Panc1 (cell line): ENCODE results near the gene CAPZA1. TPM values are rescaled to one million over a fixed set of nuclear protein-coding genes. Genes with fewer than 3 reads are reported as not detected.
A peak's percentile ranks its signal among the peaks of the same experiment; 100 is the strongest.

Experiments used
- ATAC-seq: fragments of 200-7000 bp; cut with Tn5 transposase; 2 replicates; pipeline ENCODE4 v1.9.1; 2020; ENCODE audit warnings: mild to moderate bottlenecking, moderate library complexity
- BruUV-seq: library from RNA; stranded (reverse); fragments of 400-500 nt; replicated peaks from 2 replicates; lab custom pipeline; 2021; lab: Mats Ljungman, UMichigan
- CTCF ChIA-PET: fragments of 300-600 bp; sonication (Branson Sonifier 250); formaldehyde crosslinking; loops from one replicate; lab custom pipeline; 2022; ENCODE audit warnings: antibody characterized with exemption; lab: Charles Lee
- POLR2A ChIA-PET: fragments of 300-600 bp; sonication (Branson Sonifier 250); formaldehyde crosslinking; loops from one replicate; lab custom pipeline; 2022; ENCODE audit warnings: antibody characterized with exemption; lab: Charles Lee
- DNase-seq: peaks from one replicate; pipeline ENCODE4 v3.0.0-alpha.2; 2010; ENCODE audit warnings: low read depth, low spot score
- H3K27ac ChIP-seq: 2 replicates; pipeline ENCODE4 v1.5.1; 2011; ENCODE audit warnings: mild to moderate bottlenecking, low read length, inconsistent platforms
- H3K27me3 ChIP-seq: fragments of 200-500 bp; sonication (Bioruptor generic); 2 replicates; pipeline ENCODE4 v1.6.0; 2014; ENCODE audit warnings: low read length, inconsistent platforms; ENCODE audit not compliant: control insufficient read depth, insufficient read depth
- H3K36me3 ChIP-seq: fragments of 200-500 bp; sonication (Bioruptor generic); 2 replicates; pipeline ENCODE4 v1.5.1; 2014; ENCODE audit warnings: inconsistent platforms, mild to moderate bottlenecking, low read length, moderate library complexity; ENCODE audit not compliant: control insufficient read depth, insufficient read depth
- H3K4me1 ChIP-seq: 2 replicates; pipeline ENCODE4 v1.5.1; 2011; ENCODE audit warnings: inconsistent platforms, mild to moderate bottlenecking, low read length, moderate library complexity; ENCODE audit not compliant: control insufficient read depth, insufficient read depth
- H3K4me3 ChIP-seq, 2 experiments: 2 replicates each; pipeline ENCODE4 v1.5.1; 2011 to 2012; ENCODE audit warnings: low read depth in 2 of 2, low read length in 2 of 2, mild to moderate bottlenecking in 2 of 2, inconsistent platforms in 1 of 2, moderate library complexity in 1 of 2
- H3K9me3 ChIP-seq: fragments of 200-500 bp; sonication (Bioruptor generic); 2 replicates; pipeline ENCODE4 v1.5.1; 2014; ENCODE audit warnings: low read depth, mild to moderate bottlenecking, inconsistent platforms, low read length, moderate library complexity; ENCODE audit not compliant: control insufficient read depth, insufficient read depth
- CTCF ChIP-seq: fragments of 450-650 bp; IDR thresholded peaks from 2 replicates; pipeline ENCODE4 v1.5.1; 2017; ENCODE audit warnings: mild to moderate bottlenecking
- POLR2AphosphoS5 ChIP-seq: IDR thresholded peaks from 2 replicates; pipeline ENCODE4 v1.6.1; 2012; ENCODE audit warnings: mild to moderate bottlenecking, low read depth, low read length, moderate library complexity
- REST ChIP-seq, 2 experiments: IDR thresholded peaks; 2 replicates each; pipeline ENCODE4 v1.6.1; 2011 to 2012; ENCODE audit warnings: low read depth in 2 of 2, control low read depth in 1 of 2, low read length in 1 of 2, mild to moderate bottlenecking in 1 of 2, moderate library complexity in 1 of 2; ENCODE audit not compliant: insufficient read depth in 1 of 2
- SIN3A ChIP-seq: IDR thresholded peaks from 2 replicates; pipeline ENCODE4 v1.6.1; 2012; ENCODE audit warnings: low read depth, mild to moderate bottlenecking, low read length, moderate library complexity, borderline replicate concordance; ENCODE audit not compliant: insufficient read depth
- TCF7L2 ChIP-seq: IDR thresholded peaks from 2 replicates; pipeline ENCODE4 v1.6.1; 2011; ENCODE audit warnings: mild to moderate bottlenecking, low read depth, low read length, inconsistent platforms
- in situ Hi-C: cut with HindIII; loops from 2 replicates; pipeline ENCODE4 v1.10.0; 2016; ENCODE audit warnings: low sequenced_read_pairs, low pct_unique_long_range_greater_than_20kb
- intact Hi-C: fragments of 100-400 bp; cut with micrococcal nuclease; formaldehyde crosslinking; loops from one replicate; pipeline ENCODE4 v1.10.0; 2022; ENCODE audit not compliant: unreplicated experiment
- total RNA-seq: library from RNA; stranded (reverse); gene quantifications from one replicate; pipeline ENCODE4 v1.2.1, GENCODE V29; 2021; ENCODE audit not compliant: unreplicated experiment

CAPZA1 gene
- total RNA-seq, 1 experiment from 2014 or later: 128 TPM

GRCh38 chr1:112675728-112676381 lies 56.2 kb downstream of the CAPZA1 start:
- BruUV-seq: no TSS peak
- in situ Hi-C loops: no loop called here
- Histone ChIP-seq H3K27me3 (no peaks in the 10 kb centered on the region), H3K27ac (peak overlapping the region; percentile 83), H3K36me3 (no peaks in the 10 kb centered on the region; the same call in 1 of the 2 replicates), H3K4me3 (peak overlapping the region; percentile 73 to 79), H3K4me1 (peaks cover 24% of the 10 kb centered on the region), H3K9me3 (no peaks in the 10 kb centered on the region)
- DNase-seq (no peak), ATAC-seq (no peak)
- ChIA-PET CTCF (no interaction called here), POLR2A (no interaction called here)
- TF ChIP-seq SIN3A (no peak), CTCF (no peak), POLR2AphosphoS5 (no peak), REST (IDR thresholded peaks at IDR 0.05; ENCODE audit: insufficient read depth in 1 of 2, low read depth in 2 of 2, low read length in 1 of 2) (no peak), TCF7L2 (no peak)
- intact Hi-C loops: no loop called here

- Histone ChIP-seq H3K9me3 (no peaks in the 10 kb centered on the region), H3K4me1 (peaks cover 24% of the 10 kb centered on the region), H3K36me3 (no peaks in the 10 kb centered on the region; the same call in 1 of the 2 replicates), H3K4me3 (peak overlapping the region in 1 of 2 experiments; percentile 73; a peak in 2 of 4 replicates), H3K27me3 (no peaks in the 10 kb centered on the region), H3K27ac (peak overlapping the region; percentile 34; the same call in 1 of the 2 replicates)
- ATAC-seq (no peak), DNase-seq (no peak)
- in situ Hi-C loops (no loop called here), intact Hi-C loops (no loop called here)
- TF ChIP-seq POLR2AphosphoS5 (no peak), SIN3A (no peak), TCF7L2 (no peak), CTCF (no peak), REST (IDR thresholded peaks at IDR 0.05; ENCODE audit: insufficient read depth in 1 of 2, low read depth in 2 of 2, low read length in 1 of 2) (no peak)
- CTCF ChIA-PET: no interaction called here
- POLR2A ChIA-PET: no interaction called here
- no TSS peak for BruUV-seq
Measured at GRCh38 chr1:112676543-112676942, 56.9 kb downstream of the CAPZA1 start.
